ENCODE measurements around the gene PAIP2. TPM values are rescaled to one million over a fixed set of nuclear protein-coding genes. Genes with fewer than 3 reads are reported as not detected.

PAIP2 gene
- total RNA-seq, 1 donor from 2014 or later, result 88.2 TPM

- no peaks in the 10 kb centered on the region for H3K4me1 Mint-ChIP-seq
- H3K4me3 Mint-ChIP-seq, result no peak overlapping the region
- H3K36me3 Mint-ChIP-seq, result peaks cover 24% of the 10 kb centered on the region
- no peak for TF ChIP-seq CTCF (IDR thresholded peaks at IDR 0.05; ENCODE audit: unreplicated experiment)
- no peaks in the 10 kb centered on the region for H3K9me3 Mint-ChIP-seq
- DNase-seq (ENCODE audit: low spot score in 2 of 2, unreplicated experiment in 2 of 2), result no peak
- no peaks in the 10 kb centered on the region for H3K27me3 Mint-ChIP-seq (ENCODE audit: low read depth)
- H3K27ac Mint-ChIP-seq, result no peak overlapping the region
Observed at GRCh38 chr5:139417214-139417613, 75.6 kb downstream of the PAIP2 start.

GRCh38 chr5:139418793-139419192 lies 77.1 kb downstream of the PAIP2 start:
- DNase-seq (ENCODE audit: low spot score in 2 of 2, unreplicated experiment in 2 of 2), result no peak
- no peaks in the 10 kb centered on the region for H3K4me1 Mint-ChIP-seq
- TF ChIP-seq CTCF (IDR thresholded peaks at IDR 0.05; ENCODE audit: unreplicated experiment), result no peak
- no peak overlapping the region for H3K4me3 Mint-ChIP-seq
- no peaks in the 10 kb centered on the region for H3K9me3 Mint-ChIP-seq
- peaks cover 30% of the 10 kb centered on the region for H3K36me3 Mint-ChIP-seq
- H3K27ac Mint-ChIP-seq, result no peak overlapping the region
- no peaks in the 10 kb centered on the region for H3K27me3 Mint-ChIP-seq (ENCODE audit: low read depth)

Other genes with a start within 250 kb of the PAIP2 start
- 46.2 to 55.4 TPM (median 51.2 TPM) in 3 replicates for gene SIL1, start 143.5 kb upstream of the PAIP2 start, total RNA-seq
- 267 to 318 TPM (median 280 TPM) in 3 replicates for gene MATR3, start 48.1 kb upstream of the PAIP2 start, total RNA-seq
- gene SLC23A1, start 41.4 kb downstream of the PAIP2 start, total RNA-seq, result not detected in 3 replicates
- 0.20 TPM in 1 of 3 replicates, not detected in the others for gene MZB1, start 48.1 kb downstream of the PAIP2 start, total RNA-seq
- 1.4 to 1.6 TPM (median 1.5 TPM) in 3 replicates for gene PROB1, start 53.2 kb downstream of the PAIP2 start, total RNA-seq
- 4.8 to 6.5 TPM (median 6.1 TPM) in 3 replicates for gene SPATA24, start 62.2 kb downstream of the PAIP2 start, total RNA-seq
- gene DNAJC18, start 97.7 kb downstream of the PAIP2 start, total RNA-seq, result 24.9 to 28.9 TPM (median 25.2 TPM) in 3 replicates
- 0.29 TPM in 1 of 3 replicates, not detected in the others for gene ECSCR, start 120.9 kb downstream of the PAIP2 start, total RNA-seq
- gene SMIM33, start 129.2 kb downstream of the PAIP2 start, total RNA-seq, result not detected in 3 replicates
- 26.8 to 30.3 TPM (median 27.0 TPM) in 3 replicates for gene STING1, start 140.9 kb downstream of the PAIP2 start, total RNA-seq
- 119 to 125 TPM (median 123 TPM) in 3 replicates for gene UBE2D2, start 219.5 kb downstream of the PAIP2 start, total RNA-seq